Spleen (tissue), 13 donors: ENCODE data around the gene RPS17. TPM values are rescaled to one million over a fixed set of nuclear protein-coding genes. Genes with fewer than 3 reads are reported as not detected.
A peak's percentile ranks its signal among the peaks of the same experiment; 100 is the strongest.

ENCODE experiments used
- DNase-seq: peaks from one replicate; pipeline ENCODE4 v3.0.0-alpha.2; 2020
- H3K27ac ChIP-seq, 8 donors: fragments of 200-600 bp; sonication (generic) in 7 of 8; 1 replicate in 4 of 8; 2 replicates in 4 of 8; pipeline versions ENCODE4 v1.5.0 to v1.8.0; 2016 to 2021; ENCODE audit warnings: inconsistent platforms in 4 of 8, mild to moderate bottlenecking in 4 of 8, moderate library complexity in 1 of 8
- H3K27me3 ChIP-seq, 7 donors: fragments of 200-600 bp; sonication (generic) in 6 of 7; replicated peaks in 1 of 7; 1 replicate in 4 of 7; 2 replicates in 3 of 7; pipeline versions ENCODE4 v1.5.0 to v1.8.0; 2016 to 2021; ENCODE audit warnings: inconsistent platforms in 3 of 7, mild to moderate bottlenecking in 1 of 7
- H3K36me3 ChIP-seq, 6 donors: fragments of 200-600 bp; sonication (generic) in 5 of 6; 1 replicate in 4 of 6; 2 replicates in 2 of 6; pipeline versions ENCODE4 v1.5.0 to v1.8.0; 2016 to 2021; ENCODE audit warnings: inconsistent platforms in 2 of 6
- H3K4me1 ChIP-seq, 6 donors: fragments of 200-600 bp; sonication (generic) in 5 of 6; 1 replicate in 3 of 6; 2 replicates in 3 of 6; pipeline versions ENCODE4 v1.5.0 to v1.8.0; 2016 to 2021; ENCODE audit warnings: inconsistent platforms in 3 of 6
- H3K4me3 ChIP-seq, 8 donors: fragments of 200-600 bp; sonication (generic) in 7 of 8; 1 replicate in 4 of 8; 2 replicates in 4 of 8; pipeline versions ENCODE4 v1.5.0 to v1.8.0; 2016 to 2021; ENCODE audit warnings: inconsistent platforms in 4 of 8, mild to moderate bottlenecking in 4 of 8, moderate library complexity in 2 of 8
- H3K9me3 ChIP-seq, 8 donors: fragments of 200-600 bp; sonication (generic) in 7 of 8; 1 replicate in 4 of 8; 2 replicates in 4 of 8; pipeline versions ENCODE4 v1.5.0 to v1.8.0; 2016 to 2021; ENCODE audit warnings: inconsistent platforms in 4 of 8
- POLR2A ChIP-seq, 3 donors: fragments of 450-650 bp; IDR thresholded peaks; one replicate each; pipeline ENCODE4 v1.5.1; 2017; ENCODE audit warnings: antibody characterized with exemption in 3 of 3, mild to moderate bottlenecking in 1 of 3
- POLR2AphosphoS5 ChIP-seq, 3 donors: sonication (generic); formaldehyde crosslinking; IDR thresholded peaks; one replicate each; pipeline ENCODE4 v1.5.1; 2017; ENCODE audit warnings: antibody characterized with exemption in 3 of 3
- WGBS, 5 donors: extraction: QIAGEN DNeasy Blood & Tissue Kit in 3 of 5; methylation state at CpG; one replicate each; pipeline versions ENCODE4 v1.1.5 to v1.1.7; 2013 to 2018; 5-methylcytosine and 5-hydroxymethylcytosine counted together
- intact Hi-C: fragments of 100-400 bp; cut with DNase I; formaldehyde crosslinking; loops from one replicate; pipeline ENCODE4 v1.15.0; 2023; ENCODE audit warnings: low total_unique reads
- long read RNA-seq, 2 donors: transcript quantifications; one replicate each; lab custom pipeline, GENCODE V29; 2026
- polyA plus RNA-seq, 3 donors: library from polyadenylated mRNA; stranded (reverse); fragments of 200-250 nt; gene quantifications; one replicate each; pipeline ENCODE4 v1.2.1, GENCODE V29; 2013
- total RNA-seq, 7 donors: library from RNA; depleted of rRNA in 3 of 7; stranded (reverse); fragments of >200 nt in 3 of 7; fragmentation: NEBNext Ultra II Directional in 4 of 7; extraction: Animal tissue kit (Norgen Biotek cat#: 25700) in 4 of 7; gene quantifications; one replicate each; pipeline versions ENCODE4 v1.1.0 to v1.2.1, GENCODE V29; 2016 to 2021
- TF ChIP-seq, protein P1 (sequence below), 11 experiments: fragments of 200-600 bp in 7 of 11; fragments of 450-650 bp in 4 of 11; sonication (generic) in 4 of 11; IDR thresholded peaks in 8 of 11; conservative IDR thresholded peaks in 3 of 11; 1 replicate in 7 of 11; 2 replicates in 4 of 11; pipeline versions ENCODE4 v1.4.0 to v1.8.0; 2016 to 2021; ENCODE audit warnings: antibody characterized with exemption in 11 of 11, inconsistent platforms in 4 of 11, mild to moderate bottlenecking in 1 of 11
- donor health status: healthy with polysubstance abuse.
- donor health status: DM: no; HTN: no; CAD: no; lungs with moderate emphysema.
- donor health status: DM: no; HTN: no; CAD: no.
- donor health status: Bipolar disorder and iron deficiency.
- donor health status: healthy.
- donor health status: DM: no; HTN: no; CAD: no.
- donor health status: DM: yes; HTN: yes; CAD: no.

RPS17 gene
- total RNA-seq = 1,000 to 10,000 TPM; 1,089 to 1,741 (median 1,381) TPM
- 1,000 to 10,000 TPM; 7,074 to 9,274 (median 9,192) TPM for polyA plus RNA-seq
- long read RNA-seq, donor 1, transcript RPS17-203 (2 exons, 580 nt) = minor isoform, 10 of 701 reads
- long read RNA-seq, donor 1, transcript RPS17-204 (2 exons, 760 nt) = minor isoform, 8 of 701 reads
- long read RNA-seq, donor 1, transcript RPS17-210 (5 exons, 488 nt) = major isoform, 656 of 701 reads
- long read RNA-seq, donor 1, partial matches to known transcripts = 19 of 701 reads
- long read RNA-seq, donor 1, other reads (novel, unspliced or antisense) = 0 of 701 reads
- long read RNA-seq, donor 2, transcript RPS17-209 (4 exons, 1,909 nt) = minor isoform, 5 of 662 reads
- long read RNA-seq, donor 2, transcript RPS17-210 (5 exons, 488 nt) = major isoform, 606 of 662 reads
- long read RNA-seq, donor 2, transcript RPS17-204 (2 exons, 760 nt) = minor isoform, 7 of 662 reads
- long read RNA-seq, donor 2, partial matches to known transcripts = 39 of 662 reads
- long read RNA-seq, donor 2, other reads (novel, unspliced or antisense) = 0 of 662 reads

DNA sequence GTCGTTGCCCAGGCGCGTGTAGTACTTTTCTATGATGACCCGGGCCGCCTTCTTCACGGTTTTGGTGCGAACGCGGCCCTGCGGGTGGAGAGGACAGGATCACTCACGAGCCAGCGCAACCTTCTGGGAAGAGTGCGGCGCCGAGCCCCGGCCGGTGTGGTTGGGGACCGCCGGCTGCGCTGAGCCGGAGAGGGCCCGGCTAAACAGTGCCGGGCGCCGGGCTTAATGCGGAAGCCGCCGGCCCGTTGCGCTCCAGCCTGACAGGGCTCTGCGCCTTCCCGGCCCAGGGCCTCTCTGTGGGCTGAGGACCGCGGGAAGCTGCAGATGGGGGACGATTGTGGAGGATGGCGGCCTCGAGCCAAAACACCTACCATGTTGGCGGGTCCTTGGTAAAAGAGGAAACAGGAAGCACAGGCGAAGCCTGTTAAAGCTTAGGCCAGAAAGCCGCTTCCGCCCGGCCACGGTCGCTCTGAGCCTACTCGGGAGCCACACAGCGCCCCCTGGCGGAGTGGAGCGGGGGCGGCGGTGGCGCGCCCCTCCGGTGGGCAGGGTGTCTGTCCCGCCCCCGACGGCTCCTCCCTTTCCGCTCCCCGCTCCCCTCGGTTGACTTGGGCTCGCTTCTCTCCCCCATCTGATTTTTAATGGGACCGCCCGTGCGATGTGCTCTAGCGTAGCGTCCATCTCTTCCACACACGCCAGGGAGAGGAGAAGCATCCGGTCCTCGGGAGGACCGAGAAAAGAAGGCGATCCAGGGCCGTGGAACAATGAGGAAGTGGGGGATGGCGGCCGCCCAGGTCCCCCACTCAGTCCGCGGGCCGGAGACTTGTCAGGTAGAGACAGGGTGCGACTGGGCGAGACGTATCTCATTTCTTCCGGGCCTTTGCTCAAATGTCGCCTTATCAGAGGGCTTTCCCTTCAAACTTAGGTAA lies at the start of gene RPS17:
RPS17 (minus strand) TSS at position 403 of the 929 bp plus-strand sequence; CDS start at position 374, 29 bp downstream.
- H3K4me3 ChIP-seq = peak within 1 kb of the TSS; percentile 71 to 91 (median 85)
- H3K27ac ChIP-seq = peak within 1 kb of the TSS; percentile 83 to 96 (median 92)
- 0 to 1% (median 0%) methylated on average over 27 to 81 of the region's 81 CpGs for WGBS, 5 donors
- H3K36me3 ChIP-seq = peaks cover 3 to 39% (median 33%) of the 10 kb centered on the region in 6 donors
- H3K4me1 ChIP-seq = peaks cover 22 to 50% (median 36%) of the 10 kb centered on the region in 6 donors
- intact Hi-C loops = loop anchor here (5.0 kb wide), 1 partner anchor 462 kb away; no protein-coding TSS in a partner anchor
- peak; percentile 100 for DNase-seq
- no peaks in the 10 kb centered on the region for H3K9me3 ChIP-seq
- H3K27me3 ChIP-seq = peaks cover 0 to 6% (median 0%) of the 10 kb centered on the region in 7 donors
- peak; percentile 91 to 96 (median 96) for TF ChIP-seq POLR2AphosphoS5 (IDR thresholded peaks at IDR 0.05)
- TF ChIP-seq, protein P1, sequence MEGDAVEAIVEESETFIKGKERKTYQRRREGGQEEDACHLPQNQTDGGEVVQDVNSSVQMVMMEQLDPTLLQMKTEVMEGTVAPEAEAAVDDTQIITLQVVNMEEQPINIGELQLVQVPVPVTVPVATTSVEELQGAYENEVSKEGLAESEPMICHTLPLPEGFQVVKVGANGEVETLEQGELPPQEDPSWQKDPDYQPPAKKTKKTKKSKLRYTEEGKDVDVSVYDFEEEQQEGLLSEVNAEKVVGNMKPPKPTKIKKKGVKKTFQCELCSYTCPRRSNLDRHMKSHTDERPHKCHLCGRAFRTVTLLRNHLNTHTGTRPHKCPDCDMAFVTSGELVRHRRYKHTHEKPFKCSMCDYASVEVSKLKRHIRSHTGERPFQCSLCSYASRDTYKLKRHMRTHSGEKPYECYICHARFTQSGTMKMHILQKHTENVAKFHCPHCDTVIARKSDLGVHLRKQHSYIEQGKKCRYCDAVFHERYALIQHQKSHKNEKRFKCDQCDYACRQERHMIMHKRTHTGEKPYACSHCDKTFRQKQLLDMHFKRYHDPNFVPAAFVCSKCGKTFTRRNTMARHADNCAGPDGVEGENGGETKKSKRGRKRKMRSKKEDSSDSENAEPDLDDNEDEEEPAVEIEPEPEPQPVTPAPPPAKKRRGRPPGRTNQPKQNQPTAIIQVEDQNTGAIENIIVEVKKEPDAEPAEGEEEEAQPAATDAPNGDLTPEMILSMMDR (IDR thresholded peaks at IDR 0.05 in 8 of 11, conservative IDR thresholded peaks at IDR 0.05 in 3 of 11) = peak; percentile 97 to 100 (median 100)
- TF ChIP-seq POLR2A (IDR thresholded peaks at IDR 0.05) = peak; percentile 29 to 86 (median 40)

DNA sequence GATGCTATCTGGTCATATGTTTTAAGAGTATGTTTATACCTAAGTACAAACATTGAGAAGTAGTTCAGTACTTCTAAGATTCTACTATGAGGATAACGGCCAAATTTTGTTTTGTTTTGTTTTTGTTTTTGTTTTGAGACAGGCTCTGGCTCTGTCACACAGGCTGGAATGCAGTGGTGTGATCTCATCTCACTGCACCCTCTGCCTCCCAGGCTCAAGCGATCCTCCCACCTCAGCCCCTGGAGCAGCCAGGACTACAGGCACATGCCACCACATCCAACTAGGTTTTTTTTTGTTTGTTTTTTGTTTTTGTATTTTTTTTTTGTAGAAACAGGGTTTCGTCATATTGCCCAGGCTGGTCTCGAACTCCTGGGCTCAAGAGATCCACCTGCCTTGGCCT lies 47.5 kb upstream of the RPS17 start:
- no peak overlapping the region for H3K27ac ChIP-seq
- H3K4me1 ChIP-seq = no peaks in the 10 kb centered on the region
- TF ChIP-seq, protein P1 (IDR thresholded peaks at IDR 0.05 in 8 of 11, conservative IDR thresholded peaks at IDR 0.05 in 3 of 11) = no peak
- no peak for TF ChIP-seq POLR2AphosphoS5 (IDR thresholded peaks at IDR 0.05)
- TF ChIP-seq POLR2A (IDR thresholded peaks at IDR 0.05) = no peak
- intact Hi-C loops = no loop called here
- no peaks in the 10 kb centered on the region for H3K9me3 ChIP-seq
- WGBS, 5 donors = 64 to 80% (median 75%) methylated on average over 4 of the region's 4 CpGs
- H3K36me3 ChIP-seq = no peaks in the 10 kb centered on the region
- H3K4me3 ChIP-seq = no peak overlapping the region
- DNase-seq = no peak
- peaks cover 0 to 43% (median 0%) of the 10 kb centered on the region in 7 donors for H3K27me3 ChIP-seq

DNA sequence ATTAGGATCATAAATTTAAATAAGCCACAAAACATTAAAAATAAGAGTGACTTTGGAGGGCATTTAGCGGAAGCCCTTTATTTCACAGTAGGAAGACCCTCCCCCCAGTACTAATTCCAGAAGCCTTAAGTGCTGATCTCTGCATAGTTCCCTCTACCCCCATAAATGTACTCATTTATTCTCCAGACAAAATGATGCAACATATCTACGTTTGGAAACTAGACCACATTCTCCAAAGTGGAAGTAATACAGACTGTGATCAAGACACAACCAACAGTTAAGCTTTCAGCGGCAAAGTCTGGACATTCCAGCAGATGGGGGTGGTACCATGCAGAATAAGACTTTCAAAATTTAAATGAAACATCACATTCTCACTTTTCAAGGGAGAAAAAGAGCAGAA lies 44.8 kb upstream of the RPS17 start:
- H3K4me3 ChIP-seq = no peak overlapping the region
- DNase-seq = no peak
- H3K27me3 ChIP-seq = peaks cover 0 to 26% (median 0%) of the 10 kb centered on the region in 7 donors
- TF ChIP-seq, protein P1 (IDR thresholded peaks at IDR 0.05 in 8 of 11, conservative IDR thresholded peaks at IDR 0.05 in 3 of 11) = no peak
- TF ChIP-seq POLR2A (IDR thresholded peaks at IDR 0.05) (no peak), POLR2AphosphoS5 (IDR thresholded peaks at IDR 0.05) (no peak)
- H3K27ac ChIP-seq = no peak overlapping the region
- H3K36me3 ChIP-seq = no peaks in the 10 kb centered on the region
- H3K4me1 ChIP-seq = no peaks in the 10 kb centered on the region
- WGBS, 5 donors = 39 to 62% (median 47%) methylated on average over 3 of the region's 3 CpGs
- H3K9me3 ChIP-seq = no peaks in the 10 kb centered on the region
- intact Hi-C loops = no loop called here
